GM21390 (cell line): ENCODE measurements around the gene SLC6A9.

Experiments
- ATAC-seq: cut with Tn5 transposase; IDR thresholded peaks from one replicate; pipeline ENCODE4 v1.9.1; 2021; ENCODE audit not compliant: unreplicated experiment

The SLC6A9 gene

DNA sequence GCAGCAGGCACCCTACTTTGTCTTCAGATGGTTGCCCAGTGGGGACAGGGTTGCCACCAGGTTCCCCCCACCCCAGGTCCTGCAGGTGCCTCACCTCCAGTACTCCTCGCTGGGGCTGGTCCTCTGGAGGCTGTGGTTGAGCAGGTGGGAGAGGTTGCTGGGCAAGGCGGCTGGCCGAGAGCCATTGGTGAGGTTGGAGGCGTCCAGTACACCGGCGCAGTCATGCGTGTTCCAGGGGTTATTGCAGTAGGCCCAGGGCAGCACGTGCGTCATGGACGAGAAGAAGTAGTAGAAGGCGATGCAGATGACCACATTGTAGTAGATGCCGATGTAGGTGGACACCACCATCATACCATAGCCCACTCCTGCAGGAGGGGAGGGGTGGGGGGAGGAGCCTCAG, 23.0 kb downstream of the SLC6A9 start:
- ATAC-seq = no peak

DNA sequence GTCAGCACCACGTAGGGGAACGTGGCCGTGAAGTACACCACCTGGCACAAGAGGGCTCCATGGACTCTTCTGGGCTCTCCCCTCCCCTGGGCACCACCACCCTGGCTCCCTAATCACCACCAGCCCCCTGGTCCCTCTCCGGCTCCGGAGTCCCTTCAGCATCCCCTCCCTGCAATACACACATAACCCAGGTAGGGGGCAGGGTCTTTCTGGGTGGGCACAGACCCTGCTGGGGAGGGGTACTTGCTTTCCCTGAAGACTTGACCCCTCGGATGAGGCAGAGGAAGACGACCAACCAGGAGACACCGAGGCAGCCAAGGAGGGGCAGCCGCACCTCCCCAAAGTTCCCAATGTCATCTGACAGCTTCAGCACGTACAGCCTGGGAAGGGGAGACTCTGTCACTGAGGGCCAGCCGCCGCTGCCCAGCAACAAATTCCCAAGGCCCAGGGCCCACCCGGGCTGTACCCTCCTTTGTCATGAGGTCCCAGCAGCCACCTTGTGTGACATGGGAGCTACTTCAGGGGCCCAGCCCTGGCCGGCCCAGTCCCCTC, 28.6 kb downstream of the SLC6A9 start:
- ATAC-seq = no peak

DNA sequence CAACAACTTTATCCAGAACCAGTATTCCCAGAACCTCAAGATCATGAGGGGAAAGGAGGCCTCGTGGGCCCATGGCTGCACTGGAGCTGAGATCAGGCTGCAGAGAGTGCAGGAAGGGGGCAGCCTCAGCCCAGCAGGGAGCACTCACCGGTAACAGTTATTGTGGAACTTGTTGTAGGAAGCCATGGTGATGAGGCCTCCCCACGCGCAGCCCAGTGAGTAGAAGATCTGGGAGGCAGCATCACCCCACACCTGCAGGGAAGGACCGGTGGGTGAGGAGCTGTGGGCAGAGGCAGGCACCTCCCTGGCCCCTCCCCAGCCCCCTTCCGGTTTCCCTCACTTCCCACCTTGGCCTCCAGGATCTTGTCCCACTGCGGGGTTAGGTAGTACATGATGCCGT, 29.1 kb downstream of the SLC6A9 start:
- ATAC-seq = no peak

DNA sequence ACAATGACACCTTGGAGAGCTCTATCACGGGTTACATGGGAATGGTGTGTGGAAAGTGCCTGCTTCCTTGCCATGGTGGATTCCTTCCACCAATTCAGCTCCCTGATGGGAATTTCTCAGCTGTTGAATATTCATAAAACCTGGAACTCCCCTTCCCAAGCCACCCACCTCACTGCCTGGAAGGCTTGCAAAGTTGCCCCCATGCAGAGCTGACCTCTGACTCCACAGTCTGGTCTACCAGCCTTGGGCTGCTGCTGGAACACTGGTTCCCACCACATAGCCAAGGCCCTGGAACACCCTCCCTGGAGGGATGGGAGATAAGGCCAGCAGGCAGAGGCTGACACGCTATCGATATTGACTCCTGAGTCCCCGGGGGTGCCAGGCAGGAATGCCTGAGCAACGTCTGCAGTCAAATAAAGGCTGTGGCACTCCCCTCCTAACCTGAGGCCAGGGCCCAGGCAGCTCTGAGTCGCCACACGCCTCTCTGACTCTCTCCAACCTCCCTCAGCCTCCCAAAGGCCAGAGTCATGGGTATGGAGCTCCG, 31.1 kb downstream of the SLC6A9 start:
- no peak for ATAC-seq

DNA sequence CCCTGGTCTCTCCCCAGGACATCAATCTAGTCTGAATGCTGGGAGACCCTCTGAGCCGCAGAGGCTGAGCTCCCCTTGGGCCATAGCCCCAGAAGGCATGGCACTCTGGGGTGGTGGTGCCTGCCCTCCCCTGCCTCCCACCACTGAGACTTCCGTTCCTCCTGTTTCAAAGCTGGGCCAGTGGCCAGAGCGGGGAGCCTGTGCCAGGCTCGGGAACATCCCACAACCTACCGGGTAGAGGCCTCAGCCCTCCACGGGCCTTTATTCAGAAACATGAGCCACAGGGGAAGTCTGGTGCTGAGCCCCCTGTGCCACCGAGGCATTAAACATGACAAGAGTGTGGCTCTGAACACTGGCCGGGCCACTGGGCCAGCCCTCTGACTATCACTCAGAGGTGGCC, 31.8 kb downstream of the SLC6A9 start:
- no peak for ATAC-seq

DNA sequence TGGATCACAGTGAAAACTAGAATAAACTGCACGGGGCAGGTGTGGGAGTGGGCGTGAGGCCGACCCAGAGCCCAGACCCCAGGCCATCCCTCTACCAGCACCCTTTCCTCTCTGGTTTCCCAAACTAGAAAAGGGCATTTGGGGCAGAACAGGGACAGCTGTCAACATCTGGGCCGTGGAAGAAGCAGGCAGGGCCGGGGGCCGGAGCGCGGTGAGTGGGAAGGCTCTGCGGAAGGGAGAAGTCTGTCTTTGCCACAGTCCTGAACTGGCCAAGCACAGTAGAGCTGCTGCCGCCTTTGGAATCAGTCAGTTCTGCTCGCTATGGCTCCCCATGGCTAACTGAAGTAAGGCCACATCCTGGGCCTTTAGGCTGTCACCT, 33.3 kb downstream of the SLC6A9 start:
- ATAC-seq = no peak

DNA sequence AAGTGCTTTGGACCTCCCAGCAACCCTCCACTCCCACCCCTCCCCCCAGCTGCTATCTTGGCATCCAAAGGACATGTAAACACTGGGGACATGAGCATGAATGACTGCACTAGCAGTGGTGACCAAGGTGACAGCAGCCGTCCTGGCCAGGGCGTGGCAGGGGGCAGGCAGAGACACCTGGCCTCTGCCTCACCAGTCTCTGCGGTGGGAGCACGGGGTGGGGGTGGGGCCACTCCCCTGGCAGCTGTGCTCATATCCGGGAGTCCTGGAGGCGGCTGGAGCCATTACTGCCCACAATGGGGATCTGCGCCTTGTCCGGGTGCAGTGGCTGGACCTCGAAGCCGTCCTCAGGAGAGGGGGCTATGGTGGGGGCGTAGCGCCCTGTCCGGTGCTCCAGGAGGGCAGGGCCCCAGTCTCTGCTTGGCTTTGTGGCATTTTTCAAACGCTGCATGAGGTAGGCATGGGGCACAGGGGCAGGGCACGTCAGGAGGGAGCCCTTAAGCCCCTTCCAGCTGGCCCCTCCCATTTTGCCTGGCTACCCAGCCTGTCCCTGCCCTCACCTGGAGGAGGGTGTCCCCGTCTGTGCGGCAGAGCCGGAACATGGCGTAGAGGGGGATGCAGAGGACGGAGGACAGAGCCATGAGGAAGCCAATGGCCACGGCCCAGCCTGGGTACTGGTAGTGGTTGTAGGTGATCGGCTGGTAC, 33.8 kb downstream of the SLC6A9 start:
- no peak for ATAC-seq

DNA sequence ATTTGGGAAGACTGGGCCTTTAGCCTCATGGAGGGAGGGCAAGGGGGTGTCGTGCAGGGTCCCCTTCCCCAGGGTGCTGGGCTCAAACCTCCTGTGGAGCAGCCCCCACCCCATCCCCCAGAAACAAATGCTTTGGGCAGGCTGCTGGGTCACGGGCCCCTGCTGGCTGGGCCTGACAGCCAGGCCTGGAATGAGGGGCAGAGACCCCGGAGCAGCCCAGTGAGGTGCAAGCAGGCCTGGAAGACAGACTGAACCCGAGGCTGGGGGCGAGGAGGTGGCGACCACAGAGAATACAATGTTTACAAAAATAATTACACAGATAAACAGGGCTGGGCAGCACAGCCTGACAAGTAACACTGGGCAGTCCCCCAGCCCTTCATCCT, 34.5 kb downstream of the SLC6A9 start:
- no peak for ATAC-seq

DNA sequence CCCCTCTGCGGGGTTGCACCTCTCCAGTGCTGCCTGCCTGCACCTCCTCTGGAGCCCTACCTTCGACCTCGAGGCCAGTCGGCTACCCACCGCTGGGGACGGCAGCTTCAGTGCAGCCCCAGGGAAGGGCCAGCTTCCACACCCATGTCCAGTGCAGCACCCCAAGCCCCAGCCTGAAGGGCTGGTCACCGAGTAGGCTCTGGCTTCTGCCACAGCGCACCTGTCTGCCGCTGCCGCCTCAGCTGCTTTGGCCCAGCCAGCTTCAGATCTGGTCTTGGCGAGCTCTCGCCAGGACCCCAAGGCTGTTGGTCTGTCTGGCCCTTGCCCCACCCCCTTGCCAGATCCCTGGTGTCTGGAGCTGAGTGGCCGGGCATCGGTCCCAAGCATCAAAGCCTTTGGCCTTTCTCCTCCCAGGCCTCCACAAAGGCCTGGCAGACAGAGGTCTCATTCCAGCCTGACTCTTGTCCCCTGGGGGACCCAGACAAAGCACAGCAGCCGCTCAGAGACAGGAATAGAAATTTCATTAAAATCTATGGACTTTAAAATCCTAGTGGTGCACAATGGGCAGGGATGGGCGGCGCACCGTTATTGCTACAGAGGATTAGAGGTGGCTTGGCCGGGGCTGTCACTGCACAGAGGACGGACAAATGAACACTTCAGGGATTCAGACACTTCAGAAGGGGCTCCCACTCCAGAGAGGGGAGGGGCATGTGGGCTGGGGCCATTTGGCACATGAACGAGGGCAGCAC, 35.1 kb downstream of the SLC6A9 start:
- ATAC-seq = no peak

DNA sequence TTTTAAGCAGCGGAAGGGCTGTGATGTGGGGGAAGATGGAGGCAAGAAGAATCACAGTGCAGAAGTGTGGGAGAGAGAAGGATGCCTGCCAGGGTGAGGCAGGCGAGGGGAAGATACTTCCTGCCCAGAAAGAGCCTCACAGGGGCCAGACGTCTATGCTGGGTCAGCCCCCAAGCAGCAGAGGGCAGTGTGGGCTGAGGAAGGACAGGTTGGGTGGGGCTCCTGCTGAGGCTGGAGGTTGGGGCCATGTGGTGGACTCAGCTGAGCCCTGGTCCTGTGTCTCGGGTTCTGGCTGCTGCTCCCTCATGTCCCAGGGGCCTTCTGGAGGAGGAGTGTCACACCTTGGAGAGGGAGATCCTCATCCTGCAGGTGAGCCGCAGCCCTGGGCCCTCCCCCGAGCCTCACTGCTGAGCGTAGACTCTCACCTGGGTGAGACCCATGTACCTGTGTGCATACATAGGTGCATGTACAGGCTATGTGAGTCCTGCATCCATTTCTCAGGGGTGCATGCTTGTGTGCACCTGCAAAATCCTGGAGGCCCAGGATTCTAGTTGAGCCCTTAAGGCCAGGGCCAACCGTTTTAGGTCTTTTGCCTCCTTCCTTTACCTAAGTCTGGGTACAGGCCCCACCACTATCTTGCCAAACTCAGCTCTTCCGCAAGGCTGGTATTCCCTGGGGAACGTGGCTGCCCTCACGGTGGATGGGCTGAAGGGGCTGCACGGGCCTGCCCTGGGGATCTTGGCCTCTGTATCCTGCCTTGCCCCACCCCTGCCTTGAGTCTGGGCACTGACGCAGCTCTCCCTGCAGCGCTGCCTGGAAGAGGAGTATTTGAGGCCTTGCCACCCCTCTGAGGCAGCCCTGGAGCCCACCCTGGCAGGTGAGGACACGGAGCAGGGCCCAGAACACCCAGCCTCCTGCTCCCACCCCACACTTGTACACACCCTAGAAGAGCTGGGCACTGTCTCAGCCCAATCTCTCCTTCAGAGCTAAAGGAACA, 36.2 kb downstream of the SLC6A9 start:
- no peak for ATAC-seq

DNA sequence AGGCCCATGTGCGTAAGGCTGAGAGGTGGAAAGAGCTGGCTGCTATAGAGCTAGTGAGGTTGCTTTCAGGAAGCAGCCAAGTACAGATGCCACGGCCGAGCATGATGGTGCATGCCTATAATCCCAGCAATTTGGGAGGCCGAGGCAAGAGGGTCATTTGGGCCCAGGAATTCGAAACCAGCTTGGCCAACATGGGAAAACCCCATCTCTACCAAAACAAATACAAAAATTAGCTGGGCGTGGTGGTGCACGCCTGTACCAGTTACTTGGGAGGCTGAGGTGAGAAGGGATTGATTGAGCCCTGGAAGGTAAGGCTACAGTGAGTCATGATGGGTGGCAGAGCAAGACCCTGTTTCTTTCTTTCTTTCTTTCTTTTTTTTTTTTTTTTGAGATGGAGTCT, 37.2 kb downstream of the SLC6A9 start:
- ATAC-seq = no peak

DNA sequence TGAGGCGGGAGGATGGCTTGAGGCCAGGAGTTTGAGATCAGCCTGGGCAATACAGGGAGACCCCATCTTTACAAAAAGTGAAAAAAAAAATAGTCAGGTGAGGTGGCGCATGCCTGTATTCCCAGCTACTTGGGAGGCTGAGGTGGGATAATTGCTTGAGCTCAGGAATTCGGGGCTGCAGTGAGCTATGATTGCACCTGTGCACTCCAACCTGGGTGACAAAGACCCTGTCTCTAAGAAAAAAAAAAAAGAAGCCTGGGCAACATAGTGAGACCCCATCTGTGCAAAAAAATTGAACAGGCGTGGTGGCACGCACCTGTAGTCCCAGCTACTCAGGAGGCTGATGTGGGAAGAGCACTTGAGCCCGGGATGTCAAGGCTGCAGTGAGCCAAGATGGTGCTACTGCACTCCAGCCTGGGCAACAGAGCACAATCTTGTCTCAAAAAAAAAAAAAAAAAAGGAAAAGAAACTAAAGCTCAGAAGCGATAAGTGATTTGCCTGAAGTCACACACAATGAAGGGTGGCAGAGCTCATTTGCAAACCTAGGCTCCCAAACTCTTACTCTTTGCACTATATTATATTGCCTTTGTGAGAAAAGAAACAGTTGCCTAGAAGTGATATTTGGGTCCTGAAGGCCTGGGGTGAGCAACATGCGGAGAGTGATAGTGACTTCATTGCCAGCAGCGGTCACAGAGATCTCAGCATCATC, 37.9 kb downstream of the SLC6A9 start:
- no peak for ATAC-seq

DNA sequence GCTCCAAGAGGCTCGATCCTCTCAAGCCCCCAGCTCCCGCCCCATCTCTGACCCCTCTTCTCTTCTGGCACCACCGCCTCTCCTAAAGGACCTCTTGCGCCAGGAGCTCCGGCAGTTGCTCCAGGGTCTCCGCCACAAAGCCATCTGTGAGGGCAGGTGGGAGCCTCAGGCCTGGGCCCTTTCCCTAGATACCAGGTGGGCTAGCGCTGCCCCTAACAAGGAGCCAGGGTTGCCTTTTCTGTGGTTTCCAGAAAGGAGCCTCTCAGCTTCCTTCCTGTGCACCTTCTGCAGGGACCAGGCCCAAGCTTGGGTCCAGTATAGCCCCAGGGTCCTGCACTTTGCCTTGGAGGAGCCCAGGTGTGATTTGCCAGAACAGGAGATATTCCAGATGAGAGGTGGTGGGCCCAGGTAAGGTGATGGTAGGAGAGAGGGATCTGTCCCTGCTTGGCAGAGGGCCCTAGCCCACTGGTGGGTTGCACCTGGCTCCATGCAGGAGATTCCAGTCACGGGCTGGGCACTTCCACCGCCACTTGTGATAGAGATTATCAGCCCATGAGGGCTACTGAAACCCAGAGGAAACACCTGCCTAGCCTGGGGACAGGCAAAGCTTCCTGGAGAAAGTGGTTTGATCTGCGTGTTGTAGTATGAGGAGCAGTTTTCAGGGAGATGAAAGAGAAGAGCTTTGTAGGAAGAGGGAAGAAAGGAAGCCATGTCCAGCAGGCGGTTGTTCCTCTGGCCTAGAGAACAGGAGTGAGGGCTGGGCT, 38.8 kb downstream of the SLC6A9 start:
- ATAC-seq = no peak

DNA sequence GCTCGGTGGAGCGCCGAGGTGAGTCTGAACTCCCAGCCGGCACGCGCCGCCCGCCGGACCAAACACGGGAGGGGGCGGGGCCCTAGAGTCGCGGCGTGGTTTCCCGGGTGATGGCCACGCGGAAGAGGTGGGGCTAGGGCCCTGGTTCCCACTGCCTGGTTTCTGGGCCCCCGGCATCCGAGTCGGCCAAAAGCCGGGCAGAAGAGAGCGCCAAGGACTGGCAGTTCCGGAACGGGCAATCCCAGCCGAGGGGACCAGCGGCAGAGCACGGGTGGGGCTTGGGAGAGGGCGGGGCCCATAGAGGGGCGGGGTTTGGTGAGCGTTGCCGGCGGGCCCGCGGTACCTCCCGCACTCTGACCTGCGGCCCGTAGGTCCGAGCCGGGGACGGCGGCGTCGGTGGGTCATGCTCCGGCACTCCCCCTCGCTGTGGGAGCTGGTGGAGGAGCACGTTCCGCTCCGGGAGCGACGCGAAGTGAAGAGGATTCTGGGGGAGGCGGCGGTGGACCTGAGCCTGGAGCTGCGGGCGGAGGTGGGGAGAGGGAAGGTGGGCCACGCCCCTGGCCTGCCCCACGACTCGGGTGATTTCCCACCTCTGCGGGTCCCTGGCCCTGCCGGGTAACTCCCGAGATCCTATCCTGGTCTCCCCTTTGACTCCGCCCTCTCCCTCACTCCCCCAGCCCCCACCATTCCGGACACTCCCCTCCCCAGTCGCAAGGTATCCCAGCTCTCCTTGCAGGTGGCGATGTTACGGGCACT, 39.6 kb downstream of the SLC6A9 start, which contains the start of gene CCDC24:
TSS of gene CCDC24 (plus strand) at position 124 of the 756 bp plus-strand sequence. CDS start at position 404, 280 bp downstream.
- peak; percentile 67 for ATAC-seq

DNA sequence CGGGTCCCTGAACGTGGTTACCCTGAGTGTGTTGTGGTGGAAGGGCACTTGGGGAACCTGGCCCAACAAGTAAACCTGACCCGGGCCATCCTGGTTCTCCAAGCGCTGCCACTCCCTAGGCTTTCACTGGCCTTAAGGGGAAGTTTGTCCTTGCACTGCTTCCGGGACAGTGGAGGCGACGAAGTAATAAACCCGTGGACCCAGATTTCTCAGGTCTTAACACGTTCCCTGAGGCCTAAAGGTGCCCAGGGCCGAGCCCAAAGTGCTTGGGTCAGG, 40.1 kb downstream of the SLC6A9 start:
- ATAC-seq = no peak

DNA sequence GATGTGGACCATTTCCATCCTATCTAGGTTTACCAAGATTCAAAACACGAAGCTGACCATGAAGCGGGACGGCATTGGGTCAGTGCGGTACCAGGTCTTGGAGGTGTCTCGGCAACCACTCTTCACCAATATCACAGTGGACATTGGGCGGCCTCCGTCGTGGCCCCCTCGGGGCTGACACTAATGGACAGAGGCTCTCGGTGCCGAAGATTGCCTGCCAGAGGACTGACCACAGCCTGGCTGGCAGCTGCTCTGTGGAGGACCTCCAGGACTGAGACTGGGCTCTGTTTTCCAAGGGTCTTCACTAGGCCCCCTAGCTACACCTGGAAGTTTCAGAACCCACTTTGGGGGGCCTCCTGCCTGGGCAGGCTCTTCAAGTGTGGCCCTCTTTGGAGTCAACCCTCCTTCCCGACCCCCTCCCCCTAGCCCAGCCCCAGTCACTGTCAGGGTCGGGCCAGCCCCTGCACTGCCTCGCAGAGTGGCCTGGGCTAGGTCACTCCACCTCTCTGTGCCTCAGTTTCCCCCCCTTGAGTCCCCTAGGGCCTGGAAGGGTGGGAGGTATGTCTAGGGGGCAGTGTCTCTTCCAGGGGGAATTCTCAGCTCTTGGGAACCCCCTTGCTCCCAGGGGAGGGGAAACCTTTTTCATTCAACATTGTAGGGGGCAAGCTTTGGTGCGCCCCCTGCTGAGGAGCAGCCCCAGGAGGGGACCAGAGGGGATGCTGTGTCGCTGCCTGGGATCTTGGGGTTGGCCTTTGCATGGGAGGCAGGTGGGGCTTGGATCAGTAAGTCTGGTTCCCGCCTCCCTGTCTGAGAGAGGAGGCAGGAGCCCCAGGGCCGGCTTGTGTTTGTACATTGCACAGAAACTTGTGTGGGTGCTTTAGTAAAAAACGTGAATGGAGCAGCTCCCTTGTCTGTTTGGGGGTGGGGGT, 40.7 kb downstream of the SLC6A9 start:
- no peak for ATAC-seq

DNA sequence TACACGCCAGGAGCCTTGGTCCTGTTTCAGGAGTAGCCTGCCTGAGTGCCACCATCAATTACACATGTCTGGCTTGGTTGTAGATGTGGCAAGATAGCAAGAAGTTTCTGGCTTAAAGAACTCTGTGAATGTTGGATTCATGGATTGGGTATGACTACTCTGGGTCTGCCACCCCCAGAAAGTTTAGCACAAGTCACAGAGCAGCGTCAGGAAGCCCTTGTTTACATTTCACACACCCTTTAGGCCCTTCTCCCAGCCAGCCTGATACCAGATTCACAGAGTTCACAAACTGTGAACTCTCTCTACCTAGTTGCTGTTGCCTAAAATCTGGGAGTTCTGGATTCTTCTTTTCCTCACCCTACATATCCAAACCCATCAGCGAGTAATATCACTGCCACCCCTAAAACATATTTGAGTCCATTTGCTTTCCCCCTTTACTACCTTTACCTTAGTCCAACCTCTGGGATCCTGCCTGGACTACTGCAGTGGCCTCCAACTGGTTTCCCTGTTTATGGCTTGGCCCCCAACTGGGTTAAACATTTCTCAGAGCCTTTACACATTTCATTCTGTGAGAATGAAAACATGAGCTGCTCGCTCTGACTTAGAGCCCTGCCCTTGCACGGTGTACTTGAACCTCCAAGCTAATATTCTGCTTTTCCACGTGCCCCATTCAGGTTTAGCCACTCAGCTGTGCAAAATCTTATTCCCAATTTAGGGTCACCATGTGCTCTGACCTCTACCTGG, 43.9 kb downstream of the SLC6A9 start:
- no peak for ATAC-seq
